MM.1S (cell line): ENCODE data around the gene MGA.

Experiments used
- EZH2 ChIP-seq: fragments of 300-600 bp; sonication (generic); optimal IDR thresholded peaks from 2 replicates; pipeline ENCODE3; 2017; ENCODE audit warnings: low read depth, mild to moderate bottlenecking, antibody characterized with exemption, low read length, mixed read lengths
- EZH2phosphoT487 ChIP-seq: fragments of 300-600 bp; sonication (generic); IDR thresholded peaks from 2 replicates; pipeline ENCODE4 v1.6.1; 2018; ENCODE audit warnings: antibody characterized with exemption, low read length
- TF ChIP-seq, protein P1 (sequence below): fragments of 300-600 bp; sonication (generic); IDR thresholded peaks from 2 replicates; pipeline ENCODE4 v1.5.1; 2016; ENCODE audit warnings: antibody characterized with exemption, low read length, mixed read lengths

DNA sequence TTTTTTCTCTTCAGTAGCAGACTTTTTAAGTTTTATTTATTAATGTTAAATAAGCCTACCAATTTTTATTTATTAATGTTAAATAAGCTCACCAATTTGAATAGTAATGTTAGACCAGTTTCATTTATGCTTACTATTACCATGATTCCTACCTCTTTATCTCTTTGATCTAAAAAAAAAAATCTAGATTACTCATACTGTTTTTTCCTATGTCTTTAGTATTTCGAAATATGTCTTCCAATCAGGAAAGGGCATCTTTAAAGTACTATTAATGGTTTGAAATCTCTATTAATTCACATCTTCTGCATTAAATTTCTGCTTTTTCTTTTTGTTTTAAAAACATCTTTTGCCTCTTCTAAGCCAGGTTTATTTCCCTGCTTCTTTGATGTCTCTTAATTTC is 86.6 kb downstream of the MGA start:
- TF ChIP-seq, protein P1, sequence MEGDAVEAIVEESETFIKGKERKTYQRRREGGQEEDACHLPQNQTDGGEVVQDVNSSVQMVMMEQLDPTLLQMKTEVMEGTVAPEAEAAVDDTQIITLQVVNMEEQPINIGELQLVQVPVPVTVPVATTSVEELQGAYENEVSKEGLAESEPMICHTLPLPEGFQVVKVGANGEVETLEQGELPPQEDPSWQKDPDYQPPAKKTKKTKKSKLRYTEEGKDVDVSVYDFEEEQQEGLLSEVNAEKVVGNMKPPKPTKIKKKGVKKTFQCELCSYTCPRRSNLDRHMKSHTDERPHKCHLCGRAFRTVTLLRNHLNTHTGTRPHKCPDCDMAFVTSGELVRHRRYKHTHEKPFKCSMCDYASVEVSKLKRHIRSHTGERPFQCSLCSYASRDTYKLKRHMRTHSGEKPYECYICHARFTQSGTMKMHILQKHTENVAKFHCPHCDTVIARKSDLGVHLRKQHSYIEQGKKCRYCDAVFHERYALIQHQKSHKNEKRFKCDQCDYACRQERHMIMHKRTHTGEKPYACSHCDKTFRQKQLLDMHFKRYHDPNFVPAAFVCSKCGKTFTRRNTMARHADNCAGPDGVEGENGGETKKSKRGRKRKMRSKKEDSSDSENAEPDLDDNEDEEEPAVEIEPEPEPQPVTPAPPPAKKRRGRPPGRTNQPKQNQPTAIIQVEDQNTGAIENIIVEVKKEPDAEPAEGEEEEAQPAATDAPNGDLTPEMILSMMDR, result no peak
- TF ChIP-seq EZH2phosphoT487, result no peak
- no peak for TF ChIP-seq EZH2
